ENCODE measurements around the gene ATXN1.
"Not testable (repeated sequence)": the region's sequence is repeated elsewhere in the genome, so short reads cannot be mapped to it uniquely, and the experiment has no call there.

ATXN1 gene

GRCh38 chr6:16718356-16718755 lies 42.9 kb downstream of the ATXN1 start:
- peak in 1 of 3 donors; percentile 49 for DNase-seq

GRCh38 chr6:16717275-16717942 lies 43.9 kb downstream of the ATXN1 start:
- no peak for DNase-seq

- DNase-seq: peak in 1 of 3 donors; percentile 46
These were observed 44.9 kb downstream of the ATXN1 start for GRCh38 chr6:16716321-16716858.

GRCh38 chr6:16713597-16713996 lies 47.7 kb downstream of the ATXN1 start:
- DNase-seq: no peak

- DNase-seq: peak; percentile 90 to 98 (median 96)
These were observed 48.3 kb downstream of the ATXN1 start for GRCh38 chr6:16712931-16713484.

GRCh38 chr6:16712255-16712930 lies 48.9 kb downstream of the ATXN1 start:
- DNase-seq: peak; percentile 57 to 75 (median 75)

- DNase-seq: peak in 2 of 3 donors; percentile 47 to 70
These were observed 49.6 kb downstream of the ATXN1 start for GRCh38 chr6:16711546-16712254.

GRCh38 chr6:16706911-16707783 lies 54.1 kb downstream of the ATXN1 start:
- peak in 2 of 3 donors; percentile 50 to 56 for DNase-seq

GRCh38 chr6:16706491-16706890 lies 54.8 kb downstream of the ATXN1 start:
- peak in 1 of 3 donors; percentile 46 for DNase-seq

GRCh38 chr6:16706029-16706428 lies 55.2 kb downstream of the ATXN1 start:
- no peak for DNase-seq

- DNase-seq: peak; percentile 62 to 76 (median 69)
These were observed 55.9 kb downstream of the ATXN1 start for GRCh38 chr6:16705081-16705993.

- DNase-seq: peak; percentile 70 to 86 (median 74)
These were observed 56.7 kb downstream of the ATXN1 start for GRCh38 chr6:16704401-16705045.

GRCh38 chr6:16702627-16703378 lies 58.5 kb downstream of the ATXN1 start:
- DNase-seq: not testable (repeated sequence)

- no peak for DNase-seq
These were observed 60.4 kb downstream of the ATXN1 start for GRCh38 chr6:16700916-16701234.

GRCh38 chr6:16700202-16700915 lies 60.9 kb downstream of the ATXN1 start:
- no peak for DNase-seq

- DNase-seq: peak; percentile 70 to 86 (median 86)
These were observed 62.0 kb downstream of the ATXN1 start for GRCh38 chr6:16698997-16699868.

- no peak for DNase-seq
These were observed 63.1 kb downstream of the ATXN1 start for GRCh38 chr6:16698162-16698533.

Data from suppressor macrophage treated with lipopolysaccharide for 1 hour (primary cell).